RWPE2 (cell line): Measurements from ENCODE around the gene POLG.

ENCODE experiments used
- ATAC-seq: fragments of 200-7000 bp; cut with Tn5 transposase; 3 replicates; pipeline ENCODE4 v1.9.1; 2021; ENCODE audit warnings: low read depth
- DNase-seq: peaks from one replicate; pipeline ENCODE4 v3.0.0-alpha.2; 2020; ENCODE audit warnings: low spot score
- H3K27ac ChIP-seq: fragments of 450-650 bp; 2 replicates; pipeline ENCODE4 v1.5.1; 2017; ENCODE audit warnings: mild to moderate bottlenecking; ENCODE audit not compliant: poor library complexity, severe bottlenecking
- H3K27me3 ChIP-seq: fragments of 250-450 bp; sonication (Bioruptor Pico); 2 replicates; pipeline ENCODE4 v1.5.1; 2021; ENCODE audit warnings: mild to moderate bottlenecking, moderate library complexity; ENCODE audit not compliant: insufficient read depth, poor library complexity, severe bottlenecking
- H3K36me3 ChIP-seq: fragments of 250-450 bp; sonication (Bioruptor Pico); 2 replicates; pipeline ENCODE4 v1.5.1; 2020; ENCODE audit warnings: low read depth, mild to moderate bottlenecking, moderate library complexity
- H3K4me1 ChIP-seq: fragments of 250-450 bp; sonication (Bioruptor Pico); 2 replicates; pipeline ENCODE4 v1.5.1; 2021; ENCODE audit warnings: mild to moderate bottlenecking, moderate library complexity; ENCODE audit not compliant: insufficient read depth, poor library complexity, severe bottlenecking
- H3K4me3 ChIP-seq: fragments of 250-450 bp; sonication (Bioruptor Pico); 2 replicates; pipeline ENCODE4 v1.5.1; 2021; ENCODE audit warnings: mild to moderate bottlenecking, moderate library complexity; ENCODE audit not compliant: severe bottlenecking
- H3K9me3 ChIP-seq: fragments of 250-450 bp; sonication (Bioruptor Pico); 2 replicates; pipeline ENCODE4 v1.5.1; 2021; ENCODE audit warnings: mild to moderate bottlenecking, moderate library complexity; ENCODE audit not compliant: severe bottlenecking
- TF ChIP-seq, protein P1 (sequence below): fragments of 450-650 bp; IDR thresholded peaks from one replicate; pipeline ENCODE4 v1.5.1; 2017; ENCODE audit warnings: mild to moderate bottlenecking, moderate library complexity; ENCODE audit not compliant: poor library complexity, severe bottlenecking

POLG gene

GRCh38 chr15:89377024-89377841, 42.6 kb upstream of the POLG start:
- Histone ChIP-seq H3K27ac (no peak overlapping the region), H3K27me3 (peaks cover 6% of the 10 kb centered on the region), H3K4me3 (no peak overlapping the region), H3K9me3 (no peaks in the 10 kb centered on the region), H3K4me1 (peaks cover 23% of the 10 kb centered on the region), H3K36me3 (no peaks in the 10 kb centered on the region)
- TF ChIP-seq, protein P1, sequence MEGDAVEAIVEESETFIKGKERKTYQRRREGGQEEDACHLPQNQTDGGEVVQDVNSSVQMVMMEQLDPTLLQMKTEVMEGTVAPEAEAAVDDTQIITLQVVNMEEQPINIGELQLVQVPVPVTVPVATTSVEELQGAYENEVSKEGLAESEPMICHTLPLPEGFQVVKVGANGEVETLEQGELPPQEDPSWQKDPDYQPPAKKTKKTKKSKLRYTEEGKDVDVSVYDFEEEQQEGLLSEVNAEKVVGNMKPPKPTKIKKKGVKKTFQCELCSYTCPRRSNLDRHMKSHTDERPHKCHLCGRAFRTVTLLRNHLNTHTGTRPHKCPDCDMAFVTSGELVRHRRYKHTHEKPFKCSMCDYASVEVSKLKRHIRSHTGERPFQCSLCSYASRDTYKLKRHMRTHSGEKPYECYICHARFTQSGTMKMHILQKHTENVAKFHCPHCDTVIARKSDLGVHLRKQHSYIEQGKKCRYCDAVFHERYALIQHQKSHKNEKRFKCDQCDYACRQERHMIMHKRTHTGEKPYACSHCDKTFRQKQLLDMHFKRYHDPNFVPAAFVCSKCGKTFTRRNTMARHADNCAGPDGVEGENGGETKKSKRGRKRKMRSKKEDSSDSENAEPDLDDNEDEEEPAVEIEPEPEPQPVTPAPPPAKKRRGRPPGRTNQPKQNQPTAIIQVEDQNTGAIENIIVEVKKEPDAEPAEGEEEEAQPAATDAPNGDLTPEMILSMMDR: no peak
- no peak for ATAC-seq
- no peak for DNase-seq

DNA sequence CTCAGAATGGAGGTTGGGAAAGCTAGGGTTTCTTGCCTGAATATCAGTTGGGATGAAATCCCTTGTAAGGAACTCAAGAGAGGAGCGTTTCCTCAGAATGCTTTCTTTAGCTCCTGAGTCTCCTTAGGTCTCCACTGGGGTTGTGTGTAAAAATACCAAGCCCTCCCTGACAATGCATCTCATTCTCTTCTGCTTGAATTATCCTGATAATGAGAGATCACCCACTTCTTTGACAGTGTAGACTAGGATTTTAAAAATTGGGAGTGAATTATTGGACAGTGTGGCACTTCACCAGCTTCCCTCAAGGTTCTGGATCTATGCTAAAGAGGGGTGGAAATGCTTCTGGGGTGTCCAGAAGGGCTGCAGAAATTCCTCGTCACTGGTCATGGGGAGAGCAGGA, 41.8 kb upstream of the POLG start:
- no peaks in the 10 kb centered on the region for H3K9me3 ChIP-seq
- no peak for ATAC-seq

GRCh38 chr15:89375093-89376005, 40.7 kb upstream of the POLG start:
- no peak for DNase-seq
- TF ChIP-seq, protein P1: no peak

More for the DNA sequence above, 41.8 kb upstream of the POLG start:
- TF ChIP-seq, protein P1: no peak
- H3K4me3 ChIP-seq: no peak overlapping the region
- no peak for DNase-seq
- peaks cover 11% of the 10 kb centered on the region for H3K27me3 ChIP-seq
- no peak overlapping the region for H3K27ac ChIP-seq
- peaks cover 23% of the 10 kb centered on the region for H3K4me1 ChIP-seq
- H3K36me3 ChIP-seq: no peaks in the 10 kb centered on the region

GRCh38 chr15:89374086-89374981, 39.7 kb upstream of the POLG start:
- H3K36me3 ChIP-seq: no peaks in the 10 kb centered on the region
- TF ChIP-seq, protein P1: no peak
- no peaks in the 10 kb centered on the region for H3K9me3 ChIP-seq
- H3K4me1 ChIP-seq: peaks cover 13% of the 10 kb centered on the region
- ATAC-seq: no peak
- no peak for DNase-seq
- no peak overlapping the region for H3K27ac ChIP-seq
- H3K4me3 ChIP-seq: no peak overlapping the region
- peaks cover 30% of the 10 kb centered on the region for H3K27me3 ChIP-seq

More at GRCh38 chr15:89375093-89376005, 40.7 kb upstream of the POLG start:
- Histone ChIP-seq H3K9me3 (no peaks in the 10 kb centered on the region), H3K4me1 (peaks cover 22% of the 10 kb centered on the region), H3K36me3 (no peaks in the 10 kb centered on the region), H3K27ac (no peak overlapping the region), H3K27me3 (peaks cover 20% of the 10 kb centered on the region), H3K4me3 (no peak overlapping the region)
- ATAC-seq: no peak
